SKM-1 treated with dmso at 0.1 percent for 144 hours (cell line): ENCODE data around the gene MIPEP.

Source experiments
- DNase-seq: peaks from one replicate; lab custom pipeline; 2025; ENCODE audit not compliant: unreplicated experiment; lab: John Stamatoyannopoulos, UW

Gene MIPEP

DNA sequence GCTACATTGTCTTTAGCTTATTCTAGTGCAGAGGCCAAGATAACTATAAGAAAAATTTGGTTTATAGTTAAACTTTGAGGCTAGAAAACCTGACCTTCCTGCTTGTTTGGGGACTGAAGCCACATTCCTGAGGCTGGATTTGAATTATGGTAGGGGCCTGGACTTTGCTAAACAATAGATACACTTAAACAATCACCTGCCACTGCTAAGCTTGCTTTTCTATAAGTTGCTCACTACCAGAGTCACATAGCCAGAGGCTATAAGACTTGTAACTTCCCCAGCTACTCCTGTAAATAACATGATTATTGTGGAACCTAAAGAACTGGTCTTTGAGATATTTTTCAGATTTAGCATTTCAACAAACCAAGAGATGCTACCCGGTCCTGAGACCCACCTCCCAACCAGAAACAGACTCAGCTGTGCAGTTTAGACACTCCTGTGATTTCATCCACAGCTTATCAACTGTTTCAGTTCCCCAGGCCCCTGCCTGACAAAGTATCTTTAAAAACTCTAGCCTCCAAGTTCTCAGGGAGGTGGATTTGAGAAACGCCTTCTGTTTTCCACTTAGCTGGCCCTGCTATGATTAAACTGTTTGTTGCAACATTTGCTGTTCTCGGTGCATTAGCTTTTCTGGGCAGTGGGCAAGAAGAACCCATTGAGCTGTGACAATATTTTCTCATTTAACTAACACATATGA, 77.7 kb downstream of the MIPEP start:
- no peak for DNase-seq

GRCh38 chr13:23810685-23811240, 78.4 kb downstream of the MIPEP start:
- DNase-seq = no peak

GRCh38 chr13:23808803-23809202, 80.4 kb downstream of the MIPEP start:
- DNase-seq = no peak

- no peak for DNase-seq
Observed at GRCh38 chr13:23806874-23807526, 82.2 kb downstream of the MIPEP start.

DNA sequence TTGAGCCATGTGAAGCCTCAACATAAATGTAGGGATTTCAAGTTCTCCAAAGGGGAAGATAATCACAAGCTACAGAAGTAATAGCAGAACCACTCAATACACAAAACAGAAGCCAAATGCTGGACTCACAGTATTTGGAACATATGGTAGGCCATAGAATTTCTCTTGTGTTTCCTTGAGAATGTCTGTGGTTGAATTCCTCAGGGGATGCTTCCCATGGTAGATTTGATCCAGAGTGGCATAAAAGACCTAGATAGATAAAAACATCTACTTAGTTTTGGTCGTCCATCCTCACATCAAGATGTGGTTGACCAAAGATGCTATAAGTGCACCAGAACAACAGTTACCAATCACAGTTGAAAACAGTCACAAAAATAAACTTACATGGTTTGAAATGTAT, 83.4 kb downstream of the MIPEP start:
- no peak for DNase-seq

DNA sequence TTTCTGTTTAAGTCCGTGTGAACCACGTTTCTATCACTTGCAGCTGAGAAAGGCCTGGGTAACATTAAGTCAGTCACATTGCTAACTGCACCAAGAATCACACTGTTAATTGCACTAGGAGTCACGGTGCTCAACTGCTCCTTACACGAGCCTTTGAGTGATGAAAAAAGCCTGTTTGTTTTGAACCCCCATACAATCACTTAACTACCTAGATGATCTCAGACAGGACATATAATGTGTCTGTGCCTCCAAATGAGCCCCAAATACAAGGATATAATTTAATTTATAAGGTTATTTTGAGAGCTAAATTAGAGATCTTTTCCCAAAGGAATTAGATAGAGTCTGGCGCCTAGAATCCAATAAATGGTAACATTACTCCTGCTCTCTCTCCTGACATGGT, 84.1 kb downstream of the MIPEP start:
- DNase-seq = no peak

DNA sequence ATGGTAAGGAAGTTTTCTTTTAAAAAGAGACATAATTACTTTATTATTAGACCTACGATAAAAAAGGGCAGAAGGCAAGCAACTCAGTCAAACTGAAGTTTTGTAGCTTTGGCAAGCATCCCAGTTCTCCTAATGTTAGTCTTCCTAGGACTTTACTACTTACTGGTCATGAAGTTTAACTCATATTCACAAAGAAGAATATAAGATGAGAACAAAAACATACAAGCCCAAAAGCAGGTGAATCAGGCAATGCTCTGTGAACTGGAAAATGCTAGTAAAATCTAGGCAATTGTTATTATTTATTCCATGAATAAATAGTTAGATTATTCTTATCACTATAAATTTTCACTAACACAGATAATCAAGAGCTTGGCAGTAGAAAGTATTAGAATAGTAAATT, 85.0 kb downstream of the MIPEP start:
- DNase-seq = no peak

DNA sequence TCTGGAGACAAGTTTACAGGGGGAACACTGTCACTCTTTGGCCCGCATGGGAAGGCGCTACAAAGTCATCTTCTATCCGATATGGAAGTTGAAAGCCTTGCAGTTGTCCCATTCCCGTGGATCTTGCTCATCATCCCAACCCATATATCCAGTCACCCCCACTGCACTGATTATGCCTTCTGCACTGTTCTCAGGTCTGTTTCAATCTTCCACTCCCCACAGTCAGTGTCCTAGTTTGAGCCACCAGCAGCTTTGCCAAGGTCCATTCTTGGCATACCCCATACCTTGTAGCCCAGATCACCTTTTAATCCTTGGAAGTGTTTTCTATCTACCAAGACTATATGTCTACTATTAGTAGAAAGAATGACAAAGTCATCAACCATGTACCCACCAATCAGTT, 88.1 kb downstream of the MIPEP start:
- DNase-seq = no peak

DNA sequence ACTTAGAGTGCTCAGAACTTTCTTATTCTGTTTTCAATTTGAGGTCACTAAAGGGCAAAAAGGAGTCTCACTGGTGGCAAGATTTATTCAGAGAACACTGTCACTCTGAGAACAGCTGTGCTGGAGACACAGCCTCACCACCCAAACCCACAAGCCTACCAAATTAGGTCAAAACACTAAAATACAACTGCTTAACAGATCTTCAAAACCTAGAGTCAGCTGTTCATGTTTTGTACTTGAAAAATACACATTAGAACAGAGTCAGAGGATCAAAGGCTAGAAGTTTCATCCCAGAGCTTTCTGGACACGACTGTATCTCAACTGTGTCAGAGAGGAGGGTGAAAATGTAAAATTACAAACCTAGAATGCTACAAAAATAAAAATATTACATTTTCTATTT, 89.3 kb downstream of the MIPEP start:
- DNase-seq = no peak

- DNase-seq = no peak
Observed at GRCh38 chr13:23797276-23797903, 91.8 kb downstream of the MIPEP start.

DNA sequence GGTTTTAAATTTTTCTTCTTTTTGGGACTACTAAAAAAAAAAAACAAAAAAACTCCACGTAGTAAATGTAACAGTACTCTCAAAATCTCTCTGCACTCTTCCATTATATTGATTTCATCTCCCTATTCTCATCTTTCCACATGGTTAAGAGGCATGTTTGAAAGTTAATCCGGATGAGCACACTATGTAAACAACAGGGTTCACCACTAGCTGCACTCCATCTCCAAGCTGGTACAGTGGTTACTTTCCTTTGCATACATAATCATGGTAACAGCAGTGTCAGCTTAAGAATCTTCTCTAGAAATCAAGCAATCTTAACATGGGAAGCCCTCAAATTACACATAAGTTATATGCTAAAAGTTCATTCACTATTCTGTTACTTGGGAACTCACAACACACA, 92.6 kb downstream of the MIPEP start:
- no peak for DNase-seq

GRCh38 chr13:23794267-23795161, 94.7 kb downstream of the MIPEP start:
- DNase-seq = no peak

DNA sequence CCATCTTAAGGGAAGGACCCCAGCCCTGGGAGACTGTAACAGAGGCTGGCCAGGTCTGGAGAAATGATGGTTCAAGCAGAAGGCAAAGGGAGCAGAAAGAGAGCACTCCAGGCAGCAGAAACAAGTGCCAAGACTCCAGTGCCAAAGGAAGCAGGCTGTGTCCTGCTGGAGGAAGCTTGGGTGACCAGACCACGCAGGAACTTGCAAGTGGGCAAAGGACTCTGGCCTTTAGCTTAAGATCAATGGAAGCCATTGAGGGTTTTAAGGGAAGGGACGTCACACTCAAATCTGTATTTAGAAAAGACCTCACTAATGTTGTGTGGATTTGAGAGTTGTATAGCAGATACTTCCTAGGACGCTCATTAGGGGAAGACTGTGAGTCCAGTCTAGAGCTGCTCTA, 95.5 kb downstream of the MIPEP start:
- DNase-seq = no peak

DNA sequence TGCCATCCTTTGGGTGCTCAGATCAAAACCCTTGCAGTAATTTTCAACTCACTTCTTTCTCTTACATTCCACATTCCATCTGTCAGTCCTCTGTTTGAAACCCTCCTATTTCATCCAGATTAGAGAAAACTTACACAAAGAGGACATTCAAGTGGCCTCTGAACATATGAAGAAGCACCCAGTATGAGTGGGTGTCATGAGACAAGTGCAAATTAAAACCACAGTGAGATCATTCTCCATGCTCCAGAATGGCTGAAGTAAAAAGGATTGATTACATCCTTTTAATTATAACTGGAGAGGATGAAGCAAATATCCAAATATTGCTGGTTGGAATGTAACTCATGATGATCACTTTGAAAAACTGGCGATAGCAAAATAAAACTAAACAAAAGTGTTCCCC, 96.5 kb downstream of the MIPEP start:
- DNase-seq = no peak

DNA sequence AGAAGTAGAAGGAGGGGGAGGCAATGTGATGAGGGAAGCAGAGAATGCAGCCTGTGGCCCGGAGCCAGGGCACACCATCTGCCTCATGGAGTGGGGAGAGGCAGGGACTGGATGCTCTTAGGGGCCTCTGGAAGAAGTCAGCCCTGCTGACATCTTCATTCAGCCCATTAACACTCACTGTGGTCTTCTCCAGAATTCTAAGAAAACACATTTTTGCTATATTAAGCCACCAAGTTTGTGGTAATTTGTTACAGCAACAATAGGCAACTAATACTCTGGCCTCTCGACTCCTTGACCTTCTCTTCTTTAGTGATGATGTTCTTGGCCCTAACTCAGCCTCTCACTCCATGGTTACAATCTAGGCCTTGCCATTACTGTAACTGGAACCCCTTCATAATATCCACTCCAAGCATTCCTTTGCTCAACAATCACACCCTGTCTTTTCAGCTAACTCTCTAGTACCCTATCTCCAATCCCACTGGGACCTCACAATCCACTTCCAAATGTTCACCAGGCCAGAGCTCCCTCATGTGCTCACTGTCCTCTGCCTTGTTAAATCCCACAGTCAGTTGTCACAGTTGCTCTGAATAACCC, 98.5 kb downstream of the MIPEP start:
- no peak for DNase-seq

- DNase-seq = no peak
Observed at GRCh38 chr13:23789576-23790346, 99.4 kb downstream of the MIPEP start.

- DNase-seq = no peak
Observed at GRCh38 chr13:23788459-23788858, 100.7 kb downstream of the MIPEP start.

DNA sequence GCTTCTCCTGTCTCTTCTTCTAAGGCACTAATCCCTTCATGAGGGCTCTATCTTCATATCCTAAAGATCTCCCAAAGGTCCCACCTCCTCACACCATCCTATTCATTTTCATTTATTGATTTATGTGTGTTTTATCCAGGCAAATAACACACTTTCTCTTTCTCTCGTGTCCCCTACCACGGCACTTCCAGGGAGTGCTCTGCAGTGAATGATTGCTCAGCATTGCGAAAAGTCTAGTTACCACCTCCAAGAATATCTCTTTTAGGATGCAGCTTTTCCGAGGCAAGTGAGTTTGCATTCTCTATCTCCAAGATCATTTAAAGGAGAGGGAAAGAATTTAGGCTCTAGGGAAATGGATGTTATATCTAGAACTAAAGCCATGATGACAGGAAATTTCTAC, 101.7 kb downstream of the MIPEP start:
- no peak for DNase-seq

DNA sequence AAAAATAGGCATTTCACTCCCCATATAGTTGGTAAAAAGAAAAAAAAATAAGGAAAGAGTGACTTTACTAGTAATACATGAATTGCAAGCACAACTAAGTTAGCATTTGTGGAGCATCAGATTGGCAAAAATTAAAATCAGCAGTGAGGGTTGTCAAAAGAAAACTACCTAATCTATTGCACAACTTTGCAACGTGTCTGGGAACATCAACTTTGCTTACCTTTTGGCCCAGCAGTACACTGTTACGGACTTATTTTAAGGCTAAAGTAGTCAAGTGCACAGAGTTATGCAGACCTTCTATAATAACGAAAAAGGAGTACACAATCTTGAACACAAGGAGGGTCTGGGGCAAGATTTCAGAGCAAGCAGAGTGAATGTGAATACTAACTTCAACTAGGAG, 102.6 kb downstream of the MIPEP start:
- no peak for DNase-seq

GRCh38 chr13:23778879-23779278, 110.3 kb downstream of the MIPEP start:
- DNase-seq = no peak
